Gastrocnemius medialis (tissue), 4 donors: ENCODE data around the gene KLF9. TPM values are rescaled to one million over a fixed set of nuclear protein-coding genes. Genes with fewer than 3 reads are reported as not detected.

Experiments
- ATAC-seq, 2 donors: fragments of 150-250 bp; one replicate each; pipeline ENCODE4 v1.9.1; 2016
- DNase-seq, 2 donors: peaks; one replicate each; pipeline ENCODE4 v3.0.0-alpha.2; 2019
- H3K27ac ChIP-seq, 4 donors: fragments of 200-600 bp; sonication (generic); 1 replicate in 1 of 4; 2 replicates in 3 of 4; pipeline ENCODE4 v1.5.1; 2016 to 2018; ENCODE audit warnings: mild to moderate bottlenecking in 2 of 4, moderate library complexity in 1 of 4
- H3K27me3 ChIP-seq, 3 donors: fragments of 200-600 bp; sonication (generic) in 2 of 3; 1 replicate in 1 of 3; 2 replicates in 2 of 3; pipeline versions ENCODE4 v1.5.1 to v1.6.0; 2016 to 2019; ENCODE audit warnings: mild to moderate bottlenecking in 1 of 3, moderate library complexity in 1 of 3
- H3K36me3 ChIP-seq, 2 donors: fragments of 200-600 bp; sonication (generic) in 1 of 2; one replicate each; pipeline ENCODE4 v1.5.1; 2017 to 2018
- H3K4me1 ChIP-seq, 2 donors: fragments of 200-600 bp; sonication (generic) in 1 of 2; one replicate each; pipeline ENCODE4 v1.5.1; 2016 to 2017; ENCODE audit warnings: mild to moderate bottlenecking in 2 of 2
- H3K4me3 ChIP-seq, 4 donors: fragments of 200-600 bp; sonication (generic) in 3 of 4; 1 replicate in 1 of 4; 2 replicates in 3 of 4; pipeline ENCODE4 v1.5.1; 2016 to 2019; ENCODE audit warnings: mild to moderate bottlenecking in 2 of 4
- H3K9me3 ChIP-seq, 3 donors: fragments of 200-600 bp; sonication (generic) in 2 of 3; 1 replicate in 1 of 3; 2 replicates in 2 of 3; pipeline ENCODE4 v1.5.1; 2016 to 2019
- POLR2A ChIP-seq, 2 donors: fragments of 450-650 bp; IDR thresholded peaks; one replicate each; pipeline ENCODE4 v1.6.1; 2017; ENCODE audit warnings: antibody characterized with exemption in 2 of 2, mild to moderate bottlenecking in 2 of 2, moderate library complexity in 2 of 2
- in situ Hi-C, 4 donors: fragments of 200-750 bp; cut with MboI; loops; one replicate each; pipeline versions ENCODE4 v1.15.0 to v1.8.0; 2017; ENCODE audit warnings: low sequenced_read_pairs in 4 of 4
- intact Hi-C: fragments of 100-400 bp; cut with DNase I; formaldehyde crosslinking; loops from one replicate; pipeline ENCODE4 v1.15.1; 2023; ENCODE audit warnings: low total_unique reads
- total RNA-seq, 4 donors: library from RNA; depleted of rRNA; stranded (reverse); fragments of >200 nt; gene quantifications; one replicate each; pipeline versions ENCODE4 v1.1.0 to v1.2.3, GENCODE V29; 2016
- TF ChIP-seq, protein P1 (sequence below), 5 experiments: fragments of 450-650 bp in 3 of 5; fragments of 200-600 bp in 2 of 5; sonication (generic) in 2 of 5; IDR thresholded peaks in 4 of 5; conservative IDR thresholded peaks in 1 of 5; 1 replicate in 4 of 5; 2 replicates in 1 of 5; pipeline ENCODE4 v1.5.1; 2016 to 2019; ENCODE audit warnings: antibody characterized with exemption in 5 of 5, mild to moderate bottlenecking in 3 of 5, moderate library complexity in 3 of 5

KLF9 gene
- total RNA-seq, 4 donors from 2014 or later: 122 to 174 (median 169) TPM

DNA sequence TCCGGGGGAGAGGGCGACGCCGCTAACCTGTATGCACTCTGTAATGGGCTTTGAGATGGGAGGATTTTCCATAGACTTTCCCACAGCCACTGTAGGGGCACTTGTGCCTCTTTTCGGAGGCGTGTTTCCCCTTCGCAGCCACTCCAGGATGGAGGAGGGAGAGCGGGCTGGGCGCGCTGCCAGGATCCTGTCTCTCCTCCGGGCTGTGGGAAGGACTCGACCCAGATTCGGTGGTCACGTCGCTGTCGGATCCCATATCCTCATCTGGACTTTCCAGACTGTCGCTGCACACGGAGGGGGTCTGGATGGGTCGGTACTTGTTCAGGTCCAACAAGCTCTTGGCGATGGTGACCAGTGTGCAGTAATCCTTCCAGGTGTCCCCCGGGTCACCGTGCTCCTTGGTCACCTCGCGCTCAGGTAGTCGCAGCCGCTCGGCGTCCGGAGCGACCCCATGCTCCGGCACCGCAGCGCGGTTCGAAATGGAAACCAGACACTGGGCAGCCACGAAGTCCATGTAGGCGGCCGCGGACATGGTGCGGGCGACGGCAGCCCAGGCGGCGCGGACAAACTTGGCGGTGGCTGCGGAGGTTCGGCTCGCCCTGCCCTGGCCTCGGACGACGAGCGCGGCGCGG lies 1.5 kb downstream of the KLF9 start:
- Histone ChIP-seq H3K4me3 (peak overlapping the region; percentile 76 to 99 (median 96)), H3K27me3 (no peaks in the 10 kb centered on the region), H3K4me1 (peaks cover 48 to 54% of the 10 kb centered on the region in 2 donors), H3K9me3 (no peaks in the 10 kb centered on the region), H3K27ac (peak overlapping the region; percentile 92 to 100 (median 100)), H3K36me3 (peaks cover 0 to 10% of the 10 kb centered on the region in 2 donors)
- in situ Hi-C loops (loop anchor here in 1 of 4 donors (5.0 kb wide), 1 partner anchor 69 kb away; no protein-coding TSS in a partner anchor), intact Hi-C loops (loop anchor here (1.0 to 10.0 kb wide), 3 partner anchors 71 to 1031 kb away; no protein-coding TSS in a partner anchor)
- peak; percentile 17 to 29 for ATAC-seq
- DNase-seq: peak; percentile 77 to 90
- no peak for TF ChIP-seq POLR2A (IDR thresholded peaks at IDR 0.05)
- TF ChIP-seq, protein P1, sequence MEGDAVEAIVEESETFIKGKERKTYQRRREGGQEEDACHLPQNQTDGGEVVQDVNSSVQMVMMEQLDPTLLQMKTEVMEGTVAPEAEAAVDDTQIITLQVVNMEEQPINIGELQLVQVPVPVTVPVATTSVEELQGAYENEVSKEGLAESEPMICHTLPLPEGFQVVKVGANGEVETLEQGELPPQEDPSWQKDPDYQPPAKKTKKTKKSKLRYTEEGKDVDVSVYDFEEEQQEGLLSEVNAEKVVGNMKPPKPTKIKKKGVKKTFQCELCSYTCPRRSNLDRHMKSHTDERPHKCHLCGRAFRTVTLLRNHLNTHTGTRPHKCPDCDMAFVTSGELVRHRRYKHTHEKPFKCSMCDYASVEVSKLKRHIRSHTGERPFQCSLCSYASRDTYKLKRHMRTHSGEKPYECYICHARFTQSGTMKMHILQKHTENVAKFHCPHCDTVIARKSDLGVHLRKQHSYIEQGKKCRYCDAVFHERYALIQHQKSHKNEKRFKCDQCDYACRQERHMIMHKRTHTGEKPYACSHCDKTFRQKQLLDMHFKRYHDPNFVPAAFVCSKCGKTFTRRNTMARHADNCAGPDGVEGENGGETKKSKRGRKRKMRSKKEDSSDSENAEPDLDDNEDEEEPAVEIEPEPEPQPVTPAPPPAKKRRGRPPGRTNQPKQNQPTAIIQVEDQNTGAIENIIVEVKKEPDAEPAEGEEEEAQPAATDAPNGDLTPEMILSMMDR (IDR thresholded peaks at IDR 0.05 in 4 of 5, conservative IDR thresholded peaks at IDR 0.05 in 1 of 5): no peak

DNA sequence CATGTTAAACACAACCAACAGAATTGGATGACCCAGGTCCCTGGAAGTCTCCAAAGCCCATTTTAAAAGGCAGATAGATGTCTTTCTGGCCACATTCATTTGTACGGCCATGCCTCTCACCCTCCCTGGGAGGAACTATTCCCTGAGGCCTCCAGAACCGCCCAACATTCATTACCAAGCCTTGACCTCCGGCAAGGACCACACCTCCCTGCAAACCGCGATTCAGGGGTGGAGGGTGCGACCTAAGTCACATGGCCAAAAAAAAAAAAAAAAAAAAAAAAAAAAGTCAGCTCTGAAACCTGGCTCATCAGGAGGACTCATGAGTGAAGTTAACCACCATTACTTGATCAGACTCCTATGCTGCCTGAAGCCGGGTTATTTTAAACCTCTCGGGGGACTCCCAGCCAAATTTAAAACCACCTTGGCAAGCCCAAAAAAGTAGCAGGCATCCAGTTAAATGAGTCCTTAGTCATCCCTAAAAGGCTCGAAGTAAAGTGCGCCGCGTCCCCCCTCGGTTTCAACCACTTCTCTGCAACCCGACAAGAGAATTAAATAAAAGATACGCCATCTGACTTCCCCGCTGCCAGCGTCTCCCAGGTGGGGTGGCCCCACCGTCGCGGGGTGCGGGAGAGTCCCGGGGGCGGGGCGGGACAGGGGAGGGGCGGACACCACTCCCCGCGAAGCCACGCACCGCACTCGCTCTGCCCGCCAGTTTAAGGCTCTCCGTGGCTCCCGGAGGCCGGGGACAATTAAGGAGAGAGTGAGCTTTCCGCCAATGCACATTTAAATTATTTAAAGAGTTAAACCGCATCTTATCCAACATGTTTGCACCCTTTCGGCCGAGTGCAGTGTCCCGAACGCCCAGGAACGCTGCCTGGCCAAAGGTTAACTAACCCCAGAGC lies 2.3 kb downstream of the KLF9 start:
- Histone ChIP-seq H3K27me3 (no peaks in the 10 kb centered on the region), H3K4me1 (peaks cover 49 to 54% of the 10 kb centered on the region in 2 donors), H3K27ac (peak overlapping the region; percentile 92 to 100 (median 100)), H3K4me3 (peak overlapping the region; percentile 76 to 99 (median 96)), H3K9me3 (no peaks in the 10 kb centered on the region), H3K36me3 (peaks cover 0 to 10% of the 10 kb centered on the region in 2 donors)
- TF ChIP-seq, protein P1 (IDR thresholded peaks at IDR 0.05 in 4 of 5, conservative IDR thresholded peaks at IDR 0.05 in 1 of 5): no peak
- TF ChIP-seq POLR2A (IDR thresholded peaks at IDR 0.05): no peak
- intact Hi-C loops: loop anchor here (1.0 to 10.0 kb wide), 3 partner anchors 8 to 1030 kb away; no protein-coding TSS in a partner anchor
- in situ Hi-C loops: loop anchor here in 1 of 4 donors (5.0 kb wide), 1 partner anchor 70 kb away; no protein-coding TSS in a partner anchor
- DNase-seq (peak; percentile 84 to 88), ATAC-seq (peak; percentile 39 to 41)

DNA sequence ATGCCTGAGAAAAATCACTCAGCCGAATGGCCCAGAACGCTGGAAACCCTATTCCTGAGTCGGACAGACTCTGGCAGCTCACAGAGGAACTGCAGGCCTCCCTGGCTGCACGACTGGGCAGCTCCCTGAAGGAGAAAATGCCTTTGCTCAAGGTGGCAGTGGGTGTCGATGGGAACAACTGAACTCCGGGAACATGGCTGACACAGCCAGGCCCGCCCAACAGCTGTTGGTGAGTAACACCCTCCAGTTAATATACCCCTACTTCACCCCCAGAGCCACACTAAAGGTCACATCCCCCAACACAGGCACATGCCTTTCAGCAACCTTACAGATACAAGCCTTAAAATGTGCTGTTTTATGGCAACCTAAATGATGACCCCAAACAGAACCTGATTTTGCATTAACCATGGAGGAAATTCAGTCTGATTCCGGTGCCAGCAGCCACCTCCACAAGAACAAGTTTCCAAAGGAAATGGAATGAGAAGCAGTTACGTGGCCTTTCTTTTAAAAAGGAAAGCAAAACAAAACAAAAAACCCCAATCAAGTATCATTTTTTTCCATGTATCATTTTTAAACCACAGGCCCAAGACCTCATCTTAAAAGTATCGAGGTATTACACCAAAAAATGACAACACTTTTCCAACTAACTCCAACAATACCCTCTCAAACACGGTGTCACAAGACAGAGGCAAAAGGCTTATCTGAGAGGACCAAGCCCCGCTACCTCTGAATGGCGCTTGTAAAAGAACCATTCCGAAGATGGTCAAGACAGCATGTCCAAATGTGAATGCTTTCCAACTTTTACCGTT lies 3.1 kb downstream of the KLF9 start:
- intact Hi-C loops (loop anchor here (1.0 to 10.0 kb wide), 3 partner anchors 9 to 1029 kb away; no protein-coding TSS in a partner anchor), in situ Hi-C loops (loop anchor here in 1 of 4 donors (5.0 kb wide), 1 partner anchor 71 kb away; no protein-coding TSS in a partner anchor)
- ATAC-seq: peak; percentile 38 to 42
- Histone ChIP-seq H3K4me1 (peaks cover 49 to 56% of the 10 kb centered on the region in 2 donors), H3K36me3 (peaks cover 0 to 10% of the 10 kb centered on the region in 2 donors), H3K4me3 (peak overlapping the region; percentile 76 to 99 (median 96)), H3K27me3 (no peaks in the 10 kb centered on the region), H3K9me3 (no peaks in the 10 kb centered on the region), H3K27ac (peak overlapping the region; percentile 92 to 100 (median 100))
- no peak for TF ChIP-seq POLR2A (IDR thresholded peaks at IDR 0.05)
- TF ChIP-seq, protein P1 (IDR thresholded peaks at IDR 0.05 in 4 of 5, conservative IDR thresholded peaks at IDR 0.05 in 1 of 5): no peak
- DNase-seq: peak; percentile 87 to 94

DNA sequence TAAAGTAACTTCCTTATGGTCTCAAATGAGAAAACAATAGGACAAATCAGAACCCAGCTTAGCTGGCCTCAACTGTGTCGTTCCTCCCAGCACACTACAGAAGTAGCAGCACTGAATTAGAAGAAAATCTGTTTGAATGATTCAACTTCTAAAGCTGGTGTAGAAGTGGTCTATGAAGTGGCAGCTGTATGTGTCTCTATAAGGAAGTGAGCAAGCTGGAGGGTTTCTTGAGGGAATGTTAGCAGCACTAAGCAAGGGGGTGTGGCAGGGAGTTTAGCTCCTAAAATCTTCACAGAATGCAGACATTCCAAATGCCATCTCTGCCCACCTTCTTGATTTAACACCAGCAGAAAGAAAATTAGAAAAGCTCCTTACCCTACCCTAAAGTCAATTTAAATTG lies 4.1 kb downstream of the KLF9 start:
- intact Hi-C loops (loop anchor here (5.0 to 10.0 kb wide), 2 partner anchors 146 to 1028 kb away; no protein-coding TSS in a partner anchor), in situ Hi-C loops (loop anchor here in 1 of 4 donors (5.0 kb wide), 1 partner anchor 72 kb away; no protein-coding TSS in a partner anchor)
- peaks cover 0 to 10% of the 10 kb centered on the region in 2 donors for H3K36me3 ChIP-seq
- peak overlapping the region; percentile 92 to 100 (median 100) for H3K27ac ChIP-seq
- peak overlapping the region; percentile 76 to 99 (median 96) for H3K4me3 ChIP-seq
- ATAC-seq (no peak), DNase-seq (no peak)
- no peak for TF ChIP-seq POLR2A (IDR thresholded peaks at IDR 0.05)
- TF ChIP-seq, protein P1 (IDR thresholded peaks at IDR 0.05 in 4 of 5, conservative IDR thresholded peaks at IDR 0.05 in 1 of 5): no peak
- peaks cover 50 to 56% of the 10 kb centered on the region in 2 donors for H3K4me1 ChIP-seq
- H3K27me3 ChIP-seq: no peaks in the 10 kb centered on the region
- no peaks in the 10 kb centered on the region for H3K9me3 ChIP-seq
